ENCODE results near the gene SHC4.

DNA sequence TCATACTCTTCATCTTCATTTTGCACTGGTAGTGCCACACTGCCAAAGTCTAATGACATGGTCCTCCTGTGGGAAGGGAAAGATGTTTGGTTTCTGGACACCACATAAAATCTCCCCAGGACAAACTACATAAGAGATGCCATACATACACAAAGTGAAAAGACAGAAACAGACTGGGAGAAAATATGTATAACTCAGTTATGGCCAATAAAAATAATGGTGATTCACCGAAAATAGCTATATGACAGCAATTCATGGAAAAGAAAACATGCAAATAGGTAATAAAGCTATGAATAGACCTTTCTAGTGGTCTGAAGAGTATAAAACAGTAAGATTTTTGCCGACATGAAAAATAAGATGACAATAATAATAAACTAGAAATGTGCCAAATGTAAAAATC lies 158.1 kb downstream of the SHC4 start:
- TF ChIP-seq, protein P1, sequence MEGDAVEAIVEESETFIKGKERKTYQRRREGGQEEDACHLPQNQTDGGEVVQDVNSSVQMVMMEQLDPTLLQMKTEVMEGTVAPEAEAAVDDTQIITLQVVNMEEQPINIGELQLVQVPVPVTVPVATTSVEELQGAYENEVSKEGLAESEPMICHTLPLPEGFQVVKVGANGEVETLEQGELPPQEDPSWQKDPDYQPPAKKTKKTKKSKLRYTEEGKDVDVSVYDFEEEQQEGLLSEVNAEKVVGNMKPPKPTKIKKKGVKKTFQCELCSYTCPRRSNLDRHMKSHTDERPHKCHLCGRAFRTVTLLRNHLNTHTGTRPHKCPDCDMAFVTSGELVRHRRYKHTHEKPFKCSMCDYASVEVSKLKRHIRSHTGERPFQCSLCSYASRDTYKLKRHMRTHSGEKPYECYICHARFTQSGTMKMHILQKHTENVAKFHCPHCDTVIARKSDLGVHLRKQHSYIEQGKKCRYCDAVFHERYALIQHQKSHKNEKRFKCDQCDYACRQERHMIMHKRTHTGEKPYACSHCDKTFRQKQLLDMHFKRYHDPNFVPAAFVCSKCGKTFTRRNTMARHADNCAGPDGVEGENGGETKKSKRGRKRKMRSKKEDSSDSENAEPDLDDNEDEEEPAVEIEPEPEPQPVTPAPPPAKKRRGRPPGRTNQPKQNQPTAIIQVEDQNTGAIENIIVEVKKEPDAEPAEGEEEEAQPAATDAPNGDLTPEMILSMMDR (IDR thresholded peaks at IDR 0.05; ENCODE audit: insufficient read depth, low read length, poor library complexity, severe bottlenecking): no peak
- TF ChIP-seq EZH2phosphoT487 (conservative IDR thresholded peaks at IDR 0.05; ENCODE audit: low read length): no peak

Data from SU-DHL-6 (cell line).